SK-N-SH (cell line): Measurements from ENCODE around the gene CLSTN2. TPM values are rescaled to one million over a fixed set of nuclear protein-coding genes. Genes with fewer than 3 reads are reported as not detected.

Experiments
- CTCF ChIA-PET: fragments of 300-600, 350-600 bp; formaldehyde crosslinking; extraction: SDS; loops from one replicate; lab custom pipeline; 2021; lab: Yijun Ruan, JAX
- POLR2A ChIA-PET: fragments of 350-600 bp; sonication (Branson Sonifier 250); formaldehyde crosslinking; extraction: SDS; loops from one replicate; lab custom pipeline; 2020; ENCODE audit warnings: antibody characterized with exemption, inconsistent platforms; lab: Yijun Ruan, JAX
- DNase-seq: peaks from one replicate; pipeline ENCODE4 v3.0.0; 2012
- H2AFZ ChIP-seq: fragments of 200-600 bp; sonication (generic); 2 replicates; pipeline ENCODE4 v1.8.1; 2016; ENCODE audit warnings: antibody characterized with exemption, mild to moderate bottlenecking, low read depth
- H3F3A ChIP-seq: fragments of 200-600 bp; sonication (generic); replicated peaks from 2 replicates; pipeline ENCODE3; 2016; ENCODE audit warnings: antibody characterized with exemption, mild to moderate bottlenecking; ENCODE audit not compliant: insufficient read depth
- H3K27ac ChIP-seq, 2 experiments: fragments of 200-500 bp in 1 of 2; fragments of 200-600 bp in 1 of 2; sonication (Bioruptor generic) in 1 of 2; sonication (generic), shearing (Covaris generic) in 1 of 2; 2 replicates each; pipeline versions ENCODE4 v1.5.1 to v1.6.1; 2014 to 2016; ENCODE audit warnings: low read depth in 2 of 2, inconsistent platforms in 1 of 2, low read length in 1 of 2, mild to moderate bottlenecking in 1 of 2, mixed read lengths in 1 of 2
- H3K27me3 ChIP-seq: fragments of 200-600 bp; sonication (generic), shearing (Covaris generic); 2 replicates; pipeline ENCODE4 v1.6.1; 2016; ENCODE audit warnings: mixed run types; ENCODE audit not compliant: insufficient read depth
- H3K36me3 ChIP-seq, 2 experiments: fragments of 200-500 bp in 1 of 2; fragments of 200-600 bp in 1 of 2; sonication (Bioruptor generic) in 1 of 2; sonication (generic) in 1 of 2; replicated peaks in 1 of 2; 2 replicates each; pipeline versions ENCODE3 to v1.5.1; 2014 to 2016; ENCODE audit warnings: low read length in 1 of 2, mild to moderate bottlenecking in 1 of 2; ENCODE audit not compliant: insufficient read depth in 2 of 2, control insufficient read depth in 1 of 2
- H3K4me1 ChIP-seq, 2 experiments: fragments of 200-500 bp in 1 of 2; fragments of 200-600 bp in 1 of 2; sonication (Bioruptor generic) in 1 of 2; sonication (generic), shearing (Covaris generic) in 1 of 2; 2 replicates each; pipeline versions ENCODE4 v1.5.1 to v1.6.1; 2014 to 2016; ENCODE audit warnings: low read depth in 1 of 2, low read length in 1 of 2, mixed run types in 1 of 2; ENCODE audit not compliant: insufficient read depth in 2 of 2, control insufficient read depth in 1 of 2
- H3K4me2 ChIP-seq: fragments of 200-600 bp; sonication (generic), shearing (Covaris generic); 2 replicates; pipeline ENCODE4 v1.6.1; 2017; ENCODE audit warnings: mixed run types
- H3K4me3 ChIP-seq, 2 experiments: fragments of 200-500 bp in 1 of 2; fragments of 200-600 bp in 1 of 2; sonication (Bioruptor generic) in 1 of 2; sonication (generic), shearing (Covaris generic) in 1 of 2; 2 replicates each; pipeline versions ENCODE4 v1.5.1 to v1.8.1; 2014 to 2016; ENCODE audit warnings: low read depth in 2 of 2, inconsistent platforms in 1 of 2, low read length in 1 of 2, mild to moderate bottlenecking in 1 of 2, mixed read lengths in 1 of 2, moderate library complexity in 1 of 2
- H3K79me2 ChIP-seq: fragments of 200-600 bp; sonication (generic); 2 replicates; pipeline ENCODE4 v1.8.1; 2017; ENCODE audit warnings: mild to moderate bottlenecking; ENCODE audit not compliant: insufficient read depth
- H3K9ac ChIP-seq: fragments of 200-600 bp; sonication (generic); 2 replicates; pipeline ENCODE4 v1.6.1; 2017; ENCODE audit warnings: mixed run types
- H3K9me2 ChIP-seq: fragments of 200-600 bp; sonication (generic); 2 replicates; pipeline ENCODE4 v1.6.1; 2017; ENCODE audit warnings: mixed run types
- H3K9me3 ChIP-seq: fragments of 200-600 bp; sonication (generic); 2 replicates; pipeline ENCODE4 v1.6.1; 2017; ENCODE audit warnings: mixed run types, mild to moderate bottlenecking, moderate library complexity
- H4K20me1 ChIP-seq: fragments of 200-600 bp; sonication (generic); 2 replicates; pipeline ENCODE4 v1.6.1; 2017; ENCODE audit warnings: mild to moderate bottlenecking, mixed run types; ENCODE audit not compliant: insufficient read depth
- CTCF ChIP-seq: fragments of 200-600 bp; sonication (generic); IDR thresholded peaks from 2 replicates; pipeline ENCODE4 v1.6.1; 2017; ENCODE audit warnings: antibody characterized with exemption, mild to moderate bottlenecking, moderate library complexity
- FOSL2 ChIP-seq: IDR thresholded peaks from 2 replicates; pipeline ENCODE4 v1.4.0; 2012; ENCODE audit warnings: low read depth, mild to moderate bottlenecking, moderate library complexity, borderline replicate concordance
- FOXJ3 ChIP-seq: sonication (generic); formaldehyde crosslinking; IDR thresholded peaks from 2 replicates; pipeline ENCODE4 v1.5.1; 2020; ENCODE audit warnings: mild to moderate bottlenecking, missing genetic modification reagents
- JUND ChIP-seq: IDR thresholded peaks from 2 replicates; pipeline ENCODE4 v1.4.0; 2012
- NRF1 ChIP-seq: IDR thresholded peaks from 2 replicates; pipeline ENCODE4 v1.6.1; 2012; ENCODE audit warnings: low read depth, mild to moderate bottlenecking, low read length
- POLR2AphosphoS5 ChIP-seq: IDR thresholded peaks from 2 replicates; pipeline ENCODE4 v1.6.1; 2012; ENCODE audit warnings: low read depth, low read length
- REST ChIP-seq: IDR thresholded peaks from 2 replicates; pipeline ENCODE4 v1.6.1; 2012; ENCODE audit warnings: mild to moderate bottlenecking, low read depth, low read length, moderate library complexity
- RXRA ChIP-seq: IDR thresholded peaks from 2 replicates; pipeline ENCODE4 v1.4.0; 2012; ENCODE audit warnings: low read depth, mild to moderate bottlenecking, borderline replicate concordance
- TAF1 ChIP-seq: IDR thresholded peaks from 2 replicates; pipeline ENCODE4 v1.6.1; 2012; ENCODE audit warnings: low read depth, mild to moderate bottlenecking, low read length, moderate library complexity, borderline replicate concordance
- TCF12 ChIP-seq: IDR thresholded peaks from 2 replicates; pipeline ENCODE4 v1.4.0; 2012
- TEAD4 ChIP-seq: IDR thresholded peaks from 2 replicates; pipeline ENCODE4 v1.4.0; 2012; ENCODE audit warnings: mild to moderate bottlenecking, borderline replicate concordance; ENCODE audit not compliant: insufficient read depth
- USF1 ChIP-seq: IDR thresholded peaks from 2 replicates; pipeline ENCODE4 v1.4.0; 2012; ENCODE audit warnings: low read depth, borderline replicate concordance
- USF2 ChIP-seq: fragments of 150-350 bp; IDR thresholded peaks from 2 replicates; pipeline ENCODE4 v1.6.1; 2017; ENCODE audit warnings: antibody characterized with exemption, low read length, low read depth, borderline replicate concordance
- YY1 ChIP-seq: IDR thresholded peaks from 2 replicates; pipeline ENCODE4 v1.4.0; 2012; ENCODE audit warnings: low read depth, mild to moderate bottlenecking
- WGBS: methylation state at CpG from one replicate; pipeline ENCODE4 v1.1.6; 2017; ENCODE audit warnings: low lambda C conversion rate; 5-methylcytosine and 5-hydroxymethylcytosine counted together
- polyA plus RNA-seq, 3 experiments: library from polyadenylated mRNA; depleted of rRNA; stranded (reverse); fragments of >200 nt; gene quantifications; 2 replicates each; pipeline ENCODE4 v1.2.3, GENCODE V29; 2012

Gene CLSTN2
- polyA plus RNA-seq, 1 of the 3 experiments (the other 2 are of a cell fraction), result 0.02 TPM

- H3K79me2 ChIP-seq, result no peaks in the 10 kb centered on the region
- H3K36me3 ChIP-seq, result no peaks in the 10 kb centered on the region
- H3K9ac ChIP-seq, result no peak overlapping the region
- WGBS, result 22% methylated on average over 4 of the region's 4 CpGs
- CTCF ChIA-PET, result no interaction called here
- no peaks in the 10 kb centered on the region for H4K20me1 ChIP-seq
- POLR2A ChIA-PET, result no interaction called here
- H2AFZ ChIP-seq, result no peak overlapping the region
- no peaks in the 10 kb centered on the region for H3K27me3 ChIP-seq
- H3K9me3 ChIP-seq, result no peaks in the 10 kb centered on the region
- DNase-seq, result no peak
- H3K27ac ChIP-seq, result no peak overlapping the region
- no peak for TF ChIP-seq CTCF
- no peak for TF ChIP-seq YY1
- TF ChIP-seq TCF12, result no peak
- no peak for TF ChIP-seq POLR2AphosphoS5
- no peak for TF ChIP-seq FOSL2
- no peak for TF ChIP-seq TAF1
- no peak for TF ChIP-seq FOXJ3
- no peak for TF ChIP-seq REST
- TF ChIP-seq USF2, result no peak
- no peak for TF ChIP-seq RXRA
- no peak for TF ChIP-seq NRF1
- no peak overlapping the region for H3K4me2 ChIP-seq
- no peaks in the 10 kb centered on the region for H3K9me2 ChIP-seq
- no peaks in the 10 kb centered on the region for H3F3A ChIP-seq
- H3K4me1 ChIP-seq, result no peaks in the 10 kb centered on the region
- H3K4me3 ChIP-seq, result no peak overlapping the region
These were observed 618.6 kb downstream of the CLSTN2 start for GRCh38 chr3:140553591-140553990.

GRCh38 chr3:140555666-140556065, 620.7 kb downstream of the CLSTN2 start:
- no peaks in the 10 kb centered on the region for H3F3A ChIP-seq
- CTCF ChIA-PET, result no interaction called here
- H3K4me2 ChIP-seq, result no peak overlapping the region
- POLR2A ChIA-PET, result no interaction called here
- no peaks in the 10 kb centered on the region for H3K9me2 ChIP-seq
- DNase-seq, result no peak
- H3K4me1 ChIP-seq, result no peaks in the 10 kb centered on the region
- no peaks in the 10 kb centered on the region for H4K20me1 ChIP-seq
- no peaks in the 10 kb centered on the region for H3K9me3 ChIP-seq
- TF ChIP-seq JUND (no peak), NRF1 (no peak), USF1 (no peak), TCF12 (no peak), TEAD4 (no peak)
- TF ChIP-seq, all 33 proteins: peak for 0
- H3K36me3 ChIP-seq, result no peaks in the 10 kb centered on the region
- 27% methylated on average over 3 of the region's 3 CpGs for WGBS
- no peaks in the 10 kb centered on the region for H3K79me2 ChIP-seq
- no peak overlapping the region for H2AFZ ChIP-seq
- no peak overlapping the region for H3K27ac ChIP-seq
- no peak overlapping the region for H3K4me3 ChIP-seq
- H3K9ac ChIP-seq, result no peak overlapping the region
- H3K27me3 ChIP-seq, result no peaks in the 10 kb centered on the region
